Stomach (tissue), 4 donors: ENCODE results near the gene ATP9A.

Experiments used
- POLR2A ChIP-seq, 4 donors: fragments of 450-650 bp; IDR thresholded peaks; one replicate each; pipeline ENCODE4 v1.6.1; 2016; ENCODE audit warnings: antibody characterized with exemption in 4 of 4, control low read depth in 2 of 4, mild to moderate bottlenecking in 1 of 4, moderate library complexity in 1 of 4
- TF ChIP-seq, protein P1 (sequence below), 7 experiments: fragments of 450-650 bp in 4 of 7; fragments of 200-600 bp in 3 of 7; sonication (generic) in 3 of 7; IDR thresholded peaks; one replicate each; pipeline ENCODE4 v1.5.1; 2016 to 2019; ENCODE audit warnings: antibody characterized with exemption in 7 of 7, control low read depth in 2 of 7, mild to moderate bottlenecking in 1 of 7

- TF ChIP-seq, protein P1, sequence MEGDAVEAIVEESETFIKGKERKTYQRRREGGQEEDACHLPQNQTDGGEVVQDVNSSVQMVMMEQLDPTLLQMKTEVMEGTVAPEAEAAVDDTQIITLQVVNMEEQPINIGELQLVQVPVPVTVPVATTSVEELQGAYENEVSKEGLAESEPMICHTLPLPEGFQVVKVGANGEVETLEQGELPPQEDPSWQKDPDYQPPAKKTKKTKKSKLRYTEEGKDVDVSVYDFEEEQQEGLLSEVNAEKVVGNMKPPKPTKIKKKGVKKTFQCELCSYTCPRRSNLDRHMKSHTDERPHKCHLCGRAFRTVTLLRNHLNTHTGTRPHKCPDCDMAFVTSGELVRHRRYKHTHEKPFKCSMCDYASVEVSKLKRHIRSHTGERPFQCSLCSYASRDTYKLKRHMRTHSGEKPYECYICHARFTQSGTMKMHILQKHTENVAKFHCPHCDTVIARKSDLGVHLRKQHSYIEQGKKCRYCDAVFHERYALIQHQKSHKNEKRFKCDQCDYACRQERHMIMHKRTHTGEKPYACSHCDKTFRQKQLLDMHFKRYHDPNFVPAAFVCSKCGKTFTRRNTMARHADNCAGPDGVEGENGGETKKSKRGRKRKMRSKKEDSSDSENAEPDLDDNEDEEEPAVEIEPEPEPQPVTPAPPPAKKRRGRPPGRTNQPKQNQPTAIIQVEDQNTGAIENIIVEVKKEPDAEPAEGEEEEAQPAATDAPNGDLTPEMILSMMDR (IDR thresholded peaks at IDR 0.05): no peak
- TF ChIP-seq POLR2A (IDR thresholded peaks at IDR 0.05): no peak
Measured at GRCh38 chr20:51553897-51554486, 214.2 kb downstream of the ATP9A start.
